GM12878 (cell line): ENCODE data around the gene TDRKH. TPM values are rescaled to one million over a fixed set of nuclear protein-coding genes. Genes with fewer than 3 reads are reported as not detected.
A peak's percentile ranks its signal among the peaks of the same experiment; 100 is the strongest.

ENCODE experiments used
- BHLHE40 ChIP-seq, 2 experiments: fragments of 450-650 bp in 1 of 2; IDR thresholded peaks; 2 replicates each; pipeline ENCODE4 v1.6.1; 2011 to 2017; ENCODE audit warnings: low read depth in 2 of 2, borderline replicate concordance in 1 of 2, improper control_type of control experiment in 1 of 2, low read length in 1 of 2, mild to moderate bottlenecking in 1 of 2
- CREB1 ChIP-seq: IDR thresholded peaks from 2 replicates; pipeline ENCODE4 v1.6.1; 2012; ENCODE audit warnings: low read depth, mild to moderate bottlenecking, inconsistent platforms
- EED ChIP-seq: sonication (generic); IDR thresholded peaks from 2 replicates; pipeline ENCODE4 v1.6.1; 2016; ENCODE audit warnings: antibody characterized with exemption, low read depth
- FOXM1 ChIP-seq: IDR thresholded peaks from 2 replicates; pipeline ENCODE4 v1.6.1; 2012; ENCODE audit warnings: low read depth, mild to moderate bottlenecking, inconsistent platforms, low read length, moderate library complexity
- IRF4 ChIP-seq: IDR thresholded peaks from 2 replicates; pipeline ENCODE4 v1.6.1; 2011; ENCODE audit warnings: low read depth, low read length
- KAT2A ChIP-seq: conservative IDR thresholded peaks from 2 replicates; pipeline ENCODE4 v1.6.1; 2011; ENCODE audit warnings: low read depth, low read length; ENCODE audit not compliant: control insufficient read depth
- KLF5 ChIP-seq: fragments of 450-650 bp; IDR thresholded peaks from 2 replicates; pipeline ENCODE4 v1.6.1; 2014; ENCODE audit warnings: mild to moderate bottlenecking; ENCODE audit not compliant: partially characterized antibody
- MAX ChIP-seq: IDR thresholded peaks from 2 replicates; pipeline ENCODE4 v1.6.1; 2012; ENCODE audit warnings: low read depth, low read length, improper control_type of control experiment
- MYC ChIP-seq: IDR thresholded peaks from 2 replicates; pipeline ENCODE4 v1.6.1; 2011; ENCODE audit warnings: mild to moderate bottlenecking, low read length, moderate library complexity, inconsistent platforms; ENCODE audit not compliant: insufficient read depth, insufficient replicate concordance, insufficient read length, severe bottlenecking
- NFXL1 ChIP-seq: fragments of 450-650 bp; IDR thresholded peaks from 2 replicates; pipeline ENCODE4 v1.6.1; 2017; ENCODE audit warnings: antibody characterized with exemption, mild to moderate bottlenecking, borderline replicate concordance
- NFYA ChIP-seq: IDR thresholded peaks from 2 replicates; pipeline ENCODE4 v1.6.1; 2011; ENCODE audit warnings: low read depth, mild to moderate bottlenecking, low read length, improper control_type of control experiment, borderline replicate concordance
- NKRF ChIP-seq: fragments of 450-650 bp; conservative IDR thresholded peaks from 2 replicates; pipeline ENCODE4 v1.6.1; 2017; ENCODE audit warnings: mild to moderate bottlenecking, moderate library complexity
- PBX3 ChIP-seq: IDR thresholded peaks from 2 replicates; pipeline ENCODE4 v1.6.1; 2011; ENCODE audit warnings: mild to moderate bottlenecking, low read depth, low read length, moderate library complexity; ENCODE audit not compliant: insufficient replicate concordance
- POU2F2 ChIP-seq: IDR thresholded peaks from 3 replicates; pipeline ENCODE4 v1.6.1; 2011; ENCODE audit warnings: low read depth, mild to moderate bottlenecking, low read length, borderline replicate concordance
- RAD51 ChIP-seq: fragments of 450-650 bp; IDR thresholded peaks from 2 replicates; pipeline ENCODE4 v1.6.1; 2016; ENCODE audit warnings: moderate library complexity, mild to moderate bottlenecking, inconsistent platforms
- RUNX3 ChIP-seq: IDR thresholded peaks from 2 replicates; pipeline ENCODE4 v1.6.1; 2012; ENCODE audit warnings: low read length, inconsistent platforms
- SMAD1 ChIP-seq: fragments of 450-650 bp; IDR thresholded peaks from 2 replicates; pipeline ENCODE4 v1.6.1; 2018; ENCODE audit warnings: mild to moderate bottlenecking, low read depth; ENCODE audit not compliant: partially characterized antibody
- TCF12 ChIP-seq: IDR thresholded peaks from 2 replicates; pipeline ENCODE4 v1.6.1; 2011; ENCODE audit warnings: low read depth, mild to moderate bottlenecking, low read length
- polyA plus RNA-seq, 11 experiments: library from polyadenylated mRNA; depleted of rRNA in 4 of 11; unstranded in 6 of 11; stranded (reverse) in 5 of 11; fragments of >200 nt; fragmentation: Nextera tagmentation in 4 of 11; fragmentation: Illumina TruSeq in 1 of 11; extraction: Ambion mirVana in 4 of 11; extraction: Trizol in 1 of 11; gene quantifications; 1 replicate in 1 of 11; 2 replicates in 10 of 11; pipeline versions ENCODE4 v1.2.1 to v1.2.3, GENCODE V29; 2011 to 2016; ENCODE audit warnings: inconsistent platforms in 2 of 11, missing spikeins in 2 of 11, low read depth in 1 of 11
- total RNA-seq, 4 experiments: library from RNA; depleted of rRNA in 3 of 4; stranded (reverse); fragments of >200 nt in 3 of 4; fragmentation: Illumina TruSeq in 1 of 4; extraction: Trizol in 1 of 4; gene quantifications; 2 replicates each; pipeline versions ENCODE4 v1.2.1 to v1.2.3, GENCODE V29; 2013 to 2021
- TF ChIP-seq, protein P1 (sequence below): fragments of 450-650 bp; IDR thresholded peaks from 2 replicates; pipeline ENCODE4 v1.6.1; 2017; ENCODE audit warnings: mild to moderate bottlenecking, moderate library complexity
- TF ChIP-seq, protein P2 (sequence below): fragments of 450-650 bp; IDR thresholded peaks from 2 replicates; pipeline ENCODE4 v1.6.1; 2014; ENCODE audit warnings: mild to moderate bottlenecking

TDRKH gene
- total and polyA plus RNA-seq, 10 of the 15 experiments (the other 5 are each of a cell fraction or from before 2014, with no cell fraction given), result 1.3 to 8.4 (median 2.9) TPM

GRCh38 chr1:151790071-151790939 is at the start of gene TDRKH (continued):
- TF ChIP-seq PBX3 (peak; percentile 99), BHLHE40 (IDR thresholded peaks at IDR 0.05; ENCODE audit: borderline replicate concordance in 1 of 2, low read depth in 2 of 2, low read length in 1 of 2) (peak; percentile 23 to 71; a peak in 2 of 4 replicates), CREB1 (peak; percentile 40), IRF4 (no peak), EED (no peak; the same call in 1 of the 2 replicates), MAX (peak; percentile 93), POU2F2 (peak; percentile 34; the same call in 1 of the 3 replicates), NFYA (peak; percentile 64; the same call in 1 of the 2 replicates), RUNX3 (peak; percentile 62; the same call in 1 of the 2 replicates), FOXM1 (peak; percentile 30; the same call in 1 of the 2 replicates), TCF12 (no peak), SMAD1 (peak; percentile 95), NKRF (no peak), MYC (no peak), KLF5 (no peak), KAT2A (no peak), RAD51 (no peak), NFXL1 (no peak)
- TF ChIP-seq, protein P1, sequence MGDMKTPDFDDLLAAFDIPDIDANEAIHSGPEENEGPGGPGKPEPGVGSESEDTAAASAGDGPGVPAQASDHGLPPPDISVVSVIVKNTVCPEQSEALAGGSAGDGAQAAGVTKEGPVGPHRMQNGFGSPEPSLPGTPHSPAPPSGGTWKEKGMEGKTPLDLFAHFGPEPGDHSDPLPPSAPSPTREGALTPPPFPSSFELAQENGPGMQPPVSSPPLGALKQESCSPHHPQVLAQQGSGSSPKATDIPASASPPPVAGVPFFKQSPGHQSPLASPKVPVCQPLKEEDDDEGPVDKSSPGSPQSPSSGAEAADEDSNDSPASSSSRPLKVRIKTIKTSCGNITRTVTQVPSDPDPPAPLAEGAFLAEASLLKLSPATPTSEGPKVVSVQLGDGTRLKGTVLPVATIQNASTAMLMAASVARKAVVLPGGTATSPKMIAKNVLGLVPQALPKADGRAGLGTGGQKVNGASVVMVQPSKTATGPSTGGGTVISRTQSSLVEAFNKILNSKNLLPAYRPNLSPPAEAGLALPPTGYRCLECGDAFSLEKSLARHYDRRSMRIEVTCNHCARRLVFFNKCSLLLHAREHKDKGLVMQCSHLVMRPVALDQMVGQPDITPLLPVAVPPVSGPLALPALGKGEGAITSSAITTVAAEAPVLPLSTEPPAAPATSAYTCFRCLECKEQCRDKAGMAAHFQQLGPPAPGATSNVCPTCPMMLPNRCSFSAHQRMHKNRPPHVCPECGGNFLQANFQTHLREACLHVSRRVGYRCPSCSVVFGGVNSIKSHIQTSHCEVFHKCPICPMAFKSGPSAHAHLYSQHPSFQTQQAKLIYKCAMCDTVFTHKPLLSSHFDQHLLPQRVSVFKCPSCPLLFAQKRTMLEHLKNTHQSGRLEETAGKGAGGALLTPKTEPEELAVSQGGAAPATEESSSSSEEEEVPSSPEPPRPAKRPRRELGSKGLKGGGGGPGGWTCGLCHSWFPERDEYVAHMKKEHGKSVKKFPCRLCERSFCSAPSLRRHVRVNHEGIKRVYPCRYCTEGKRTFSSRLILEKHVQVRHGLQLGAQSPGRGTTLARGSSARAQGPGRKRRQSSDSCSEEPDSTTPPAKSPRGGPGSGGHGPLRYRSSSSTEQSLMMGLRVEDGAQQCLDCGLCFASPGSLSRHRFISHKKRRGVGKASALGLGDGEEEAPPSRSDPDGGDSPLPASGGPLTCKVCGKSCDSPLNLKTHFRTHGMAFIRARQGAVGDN, result peak; percentile 44
- TF ChIP-seq, protein P2, sequence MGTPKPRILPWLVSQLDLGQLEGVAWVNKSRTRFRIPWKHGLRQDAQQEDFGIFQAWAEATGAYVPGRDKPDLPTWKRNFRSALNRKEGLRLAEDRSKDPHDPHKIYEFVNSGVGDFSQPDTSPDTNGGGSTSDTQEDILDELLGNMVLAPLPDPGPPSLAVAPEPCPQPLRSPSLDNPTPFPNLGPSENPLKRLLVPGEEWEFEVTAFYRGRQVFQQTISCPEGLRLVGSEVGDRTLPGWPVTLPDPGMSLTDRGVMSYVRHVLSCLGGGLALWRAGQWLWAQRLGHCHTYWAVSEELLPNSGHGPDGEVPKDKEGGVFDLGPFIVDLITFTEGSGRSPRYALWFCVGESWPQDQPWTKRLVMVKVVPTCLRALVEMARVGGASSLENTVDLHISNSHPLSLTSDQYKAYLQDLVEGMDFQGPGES, result peak; percentile 96
